ENCODE measurements around the gene RELL1.

The RELL1 gene

GRCh38 chr4:37721995-37722638, 35.9 kb upstream of the RELL1 start:
- H3K36me3 Mint-ChIP-seq (ENCODE audit: low read depth) = no peaks in the 10 kb centered on the region
- no peak overlapping the region for H3K27ac Mint-ChIP-seq
- peaks cover 6% of the 10 kb centered on the region for H3K27me3 Mint-ChIP-seq (ENCODE audit: low read depth)
- H3K4me3 Mint-ChIP-seq = no peak overlapping the region
- peaks cover 10% of the 10 kb centered on the region for H3K4me1 Mint-ChIP-seq
- TF ChIP-seq, protein P1, sequence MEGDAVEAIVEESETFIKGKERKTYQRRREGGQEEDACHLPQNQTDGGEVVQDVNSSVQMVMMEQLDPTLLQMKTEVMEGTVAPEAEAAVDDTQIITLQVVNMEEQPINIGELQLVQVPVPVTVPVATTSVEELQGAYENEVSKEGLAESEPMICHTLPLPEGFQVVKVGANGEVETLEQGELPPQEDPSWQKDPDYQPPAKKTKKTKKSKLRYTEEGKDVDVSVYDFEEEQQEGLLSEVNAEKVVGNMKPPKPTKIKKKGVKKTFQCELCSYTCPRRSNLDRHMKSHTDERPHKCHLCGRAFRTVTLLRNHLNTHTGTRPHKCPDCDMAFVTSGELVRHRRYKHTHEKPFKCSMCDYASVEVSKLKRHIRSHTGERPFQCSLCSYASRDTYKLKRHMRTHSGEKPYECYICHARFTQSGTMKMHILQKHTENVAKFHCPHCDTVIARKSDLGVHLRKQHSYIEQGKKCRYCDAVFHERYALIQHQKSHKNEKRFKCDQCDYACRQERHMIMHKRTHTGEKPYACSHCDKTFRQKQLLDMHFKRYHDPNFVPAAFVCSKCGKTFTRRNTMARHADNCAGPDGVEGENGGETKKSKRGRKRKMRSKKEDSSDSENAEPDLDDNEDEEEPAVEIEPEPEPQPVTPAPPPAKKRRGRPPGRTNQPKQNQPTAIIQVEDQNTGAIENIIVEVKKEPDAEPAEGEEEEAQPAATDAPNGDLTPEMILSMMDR (IDR thresholded peaks at IDR 0.05; ENCODE audit: unreplicated experiment in 3 of 3) = no peak
- H3K9me3 Mint-ChIP-seq = no peaks in the 10 kb centered on the region

GRCh38 chr4:37719021-37719420, 32.8 kb upstream of the RELL1 start:
- H3K4me3 Mint-ChIP-seq = no peak overlapping the region
- no peaks in the 10 kb centered on the region for H3K9me3 Mint-ChIP-seq
- H3K27me3 Mint-ChIP-seq (ENCODE audit: low read depth) = peaks cover 11% of the 10 kb centered on the region
- H3K36me3 Mint-ChIP-seq (ENCODE audit: low read depth) = no peaks in the 10 kb centered on the region
- H3K27ac Mint-ChIP-seq = no peak overlapping the region
- H3K4me1 Mint-ChIP-seq = peaks cover 18% of the 10 kb centered on the region
- TF ChIP-seq, protein P1 (IDR thresholded peaks at IDR 0.05; ENCODE audit: unreplicated experiment in 3 of 3) = no peak

- H3K27me3 Mint-ChIP-seq (ENCODE audit: low read depth) = peaks cover 11% of the 10 kb centered on the region
- H3K4me3 Mint-ChIP-seq = no peak overlapping the region
- TF ChIP-seq, protein P1 (IDR thresholded peaks at IDR 0.05; ENCODE audit: unreplicated experiment in 3 of 3) = no peak
- no peaks in the 10 kb centered on the region for H3K36me3 Mint-ChIP-seq (ENCODE audit: low read depth)
- H3K4me1 Mint-ChIP-seq = peaks cover 18% of the 10 kb centered on the region
- no peak overlapping the region for H3K27ac Mint-ChIP-seq
- no peaks in the 10 kb centered on the region for H3K9me3 Mint-ChIP-seq
These were observed 31.4 kb upstream of the RELL1 start for GRCh38 chr4:37717576-37717975.

DNA sequence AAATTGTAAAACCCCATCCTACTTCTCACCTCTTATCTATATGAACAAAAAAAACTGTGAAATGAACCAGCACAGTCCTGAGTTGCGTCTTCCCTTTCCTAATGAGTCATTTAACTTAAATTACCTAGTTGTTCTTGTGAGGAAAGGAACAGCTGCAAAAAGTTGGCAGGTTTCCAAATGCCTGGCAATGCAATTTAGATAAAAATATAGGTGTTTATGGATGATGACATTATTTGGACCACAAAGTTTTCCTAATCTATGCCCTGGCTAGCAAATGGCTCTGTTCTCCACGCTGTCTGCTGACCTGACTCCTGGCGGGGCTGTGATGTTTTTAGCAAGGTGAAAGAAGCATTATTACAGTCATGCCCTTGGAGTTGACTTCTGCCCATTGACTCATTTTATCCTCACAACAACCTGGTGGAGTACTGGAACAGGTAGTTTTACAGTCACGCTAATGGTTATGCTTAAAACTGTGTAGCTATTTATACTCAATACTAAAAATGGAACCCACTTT, 29.8 kb upstream of the RELL1 start:
- Mint-ChIP-seq H3K36me3 (ENCODE audit: low read depth) (no peaks in the 10 kb centered on the region), H3K27me3 (ENCODE audit: low read depth) (peaks cover 14% of the 10 kb centered on the region), H3K4me1 (peaks cover 18% of the 10 kb centered on the region), H3K27ac (no peak overlapping the region), H3K9me3 (no peaks in the 10 kb centered on the region), H3K4me3 (no peak overlapping the region)
- TF ChIP-seq, protein P1 (IDR thresholded peaks at IDR 0.05; ENCODE audit: unreplicated experiment in 3 of 3) = no peak

DNA sequence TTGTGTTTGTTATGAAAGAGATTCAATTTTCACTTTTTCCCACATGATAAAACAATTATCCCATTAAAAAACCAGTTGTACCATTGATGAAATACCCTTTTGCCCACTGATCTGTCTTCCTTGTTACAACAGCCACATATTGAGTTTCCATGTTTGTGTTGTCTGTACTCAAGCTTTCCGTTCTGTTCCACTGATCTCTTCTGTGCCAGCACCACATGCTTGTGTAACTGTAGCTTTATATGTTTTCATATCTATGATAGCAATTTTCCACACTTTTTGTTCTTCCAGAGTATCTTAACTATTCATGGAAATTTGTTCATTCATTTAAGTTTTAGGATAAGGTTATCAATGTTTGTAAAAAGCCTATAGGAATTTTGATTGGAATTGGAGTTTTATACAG, 24.3 kb upstream of the RELL1 start:
- H3K36me3 Mint-ChIP-seq (ENCODE audit: low read depth) = no peaks in the 10 kb centered on the region
- TF ChIP-seq, protein P1 (IDR thresholded peaks at IDR 0.05; ENCODE audit: unreplicated experiment in 3 of 3) = no peak
- H3K4me1 Mint-ChIP-seq = peaks cover under 1% of the 10 kb centered on the region
- H3K27me3 Mint-ChIP-seq (ENCODE audit: low read depth) = peaks cover 3% of the 10 kb centered on the region
- no peak overlapping the region for H3K27ac Mint-ChIP-seq
- peaks cover 2% of the 10 kb centered on the region for H3K9me3 Mint-ChIP-seq
- H3K4me3 Mint-ChIP-seq = no peak overlapping the region

GRCh38 chr4:37706032-37706431, 19.9 kb upstream of the RELL1 start:
- Mint-ChIP-seq H3K9me3 (peaks cover 2% of the 10 kb centered on the region), H3K27ac (no peak overlapping the region), H3K27me3 (ENCODE audit: low read depth) (no peaks in the 10 kb centered on the region), H3K36me3 (ENCODE audit: low read depth) (no peaks in the 10 kb centered on the region), H3K4me3 (no peak overlapping the region), H3K4me1 (no peaks in the 10 kb centered on the region)
- TF ChIP-seq, protein P1 (IDR thresholded peaks at IDR 0.05; ENCODE audit: unreplicated experiment in 3 of 3) = no peak

Data from nephron (organoid).